NCI-H69 (cell line): ENCODE results near the gene HRAS.
A peak's percentile ranks its signal among the peaks of the same experiment; 100 is the strongest.

ENCODE experiments used
- DNase-seq: peaks from one replicate; lab custom pipeline; 2025; lab: John Stamatoyannopoulos, UW

HRAS gene

DNA sequence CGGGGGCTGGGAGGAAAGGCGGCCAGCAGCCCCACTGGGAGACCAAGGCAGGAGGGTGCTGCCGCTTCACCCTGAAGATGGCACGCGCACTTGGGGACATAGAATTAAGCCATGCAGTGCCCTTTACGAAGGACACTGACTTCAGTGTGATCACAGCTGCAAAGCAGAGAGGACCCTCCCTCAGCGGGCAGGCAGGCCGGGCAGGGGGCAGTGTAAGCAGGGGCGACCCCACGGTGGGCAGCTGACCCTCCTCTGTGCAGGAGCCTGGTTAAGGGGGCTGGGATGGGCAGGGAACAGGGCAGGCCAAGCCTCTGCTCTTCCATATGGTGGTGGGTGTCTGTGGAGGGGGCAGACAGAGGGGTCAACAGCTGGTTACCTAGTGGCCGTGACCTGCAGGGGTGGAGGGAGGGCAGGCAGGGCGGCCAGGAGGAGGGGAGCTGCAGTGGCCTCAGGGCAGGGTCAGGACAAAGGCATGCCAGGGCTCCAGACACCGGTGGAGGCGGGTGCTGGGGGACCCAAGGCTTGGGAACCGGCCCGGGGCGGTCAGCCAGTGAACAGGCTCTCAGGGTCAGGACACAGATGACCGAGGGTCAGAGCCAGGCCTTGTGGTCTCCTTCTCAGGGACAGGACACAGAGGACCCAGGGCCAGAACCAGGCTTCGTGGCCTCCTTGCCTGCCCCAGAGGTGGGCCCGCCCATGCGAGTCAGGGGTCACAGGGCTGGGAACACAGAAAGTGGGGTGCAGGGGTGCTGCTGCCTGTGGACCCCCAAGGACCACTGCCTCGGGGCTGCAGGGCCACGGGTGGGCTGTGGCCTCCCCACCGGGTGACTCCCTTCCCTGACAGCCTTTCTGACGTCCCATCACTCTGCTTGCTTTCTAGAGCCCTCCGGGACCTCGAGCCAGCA lies 18.0 kb upstream of the HRAS start:
- no peak for DNase-seq

DNA sequence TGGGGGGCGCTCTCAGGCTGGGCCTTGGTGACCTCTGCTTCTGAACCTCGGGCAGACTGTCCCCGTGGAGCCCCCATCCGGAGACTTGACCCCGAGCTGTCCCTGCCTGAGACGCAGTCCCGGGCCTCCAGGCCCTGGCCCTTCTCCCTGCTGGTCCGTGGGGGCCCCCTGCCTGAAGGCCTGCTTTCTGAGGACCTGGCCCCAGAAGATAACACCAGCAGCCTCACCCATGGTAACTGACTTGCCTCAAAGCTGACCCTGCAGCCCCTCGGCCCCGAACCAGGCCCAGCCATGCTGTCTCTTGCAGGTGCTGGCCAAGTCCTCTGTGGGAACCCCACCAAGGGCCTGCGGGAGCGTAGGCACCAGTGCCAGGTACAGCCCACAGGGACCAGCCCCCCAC lies 16.2 kb upstream of the HRAS start:
- no peak for DNase-seq

DNA sequence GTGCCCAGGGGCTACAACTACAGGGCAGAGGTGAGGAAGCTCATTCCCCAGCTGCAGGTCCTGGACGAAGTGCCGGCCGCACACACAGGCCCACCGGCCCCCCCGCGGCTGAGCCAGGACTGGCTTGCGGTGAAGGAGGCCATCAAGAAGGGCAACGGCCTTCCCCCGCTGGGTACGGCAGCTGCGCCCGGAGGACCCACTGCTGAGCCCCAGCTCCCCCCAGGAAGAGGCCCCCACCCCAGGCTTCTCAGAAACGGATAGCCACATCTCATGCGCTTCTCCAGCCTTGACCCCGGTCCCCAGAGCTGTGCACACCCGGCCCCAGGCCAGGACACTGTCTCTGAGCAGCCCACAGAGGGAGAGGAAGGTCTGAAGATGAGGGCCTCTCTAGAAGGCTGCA lies 15.8 kb upstream of the HRAS start:
- DNase-seq, result no peak

DNA sequence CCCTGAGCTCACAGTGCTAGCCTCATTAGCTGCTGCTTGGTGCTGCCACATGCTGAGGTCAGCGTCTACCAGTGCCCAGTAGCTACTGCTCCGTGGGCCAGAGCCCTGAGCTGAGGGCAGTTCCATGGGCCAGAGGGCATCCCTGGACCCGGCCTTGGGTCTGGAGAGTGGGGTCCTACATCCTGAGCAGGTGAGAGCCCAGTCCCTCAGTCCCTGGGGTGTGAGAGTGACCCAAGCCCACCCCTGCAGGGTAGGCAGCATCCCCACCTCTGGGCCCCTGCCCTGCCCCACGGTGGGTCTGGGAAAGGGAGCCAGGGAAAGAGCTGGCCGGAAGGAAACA lies 15.3 kb upstream of the HRAS start:
- DNase-seq, result no peak

DNA sequence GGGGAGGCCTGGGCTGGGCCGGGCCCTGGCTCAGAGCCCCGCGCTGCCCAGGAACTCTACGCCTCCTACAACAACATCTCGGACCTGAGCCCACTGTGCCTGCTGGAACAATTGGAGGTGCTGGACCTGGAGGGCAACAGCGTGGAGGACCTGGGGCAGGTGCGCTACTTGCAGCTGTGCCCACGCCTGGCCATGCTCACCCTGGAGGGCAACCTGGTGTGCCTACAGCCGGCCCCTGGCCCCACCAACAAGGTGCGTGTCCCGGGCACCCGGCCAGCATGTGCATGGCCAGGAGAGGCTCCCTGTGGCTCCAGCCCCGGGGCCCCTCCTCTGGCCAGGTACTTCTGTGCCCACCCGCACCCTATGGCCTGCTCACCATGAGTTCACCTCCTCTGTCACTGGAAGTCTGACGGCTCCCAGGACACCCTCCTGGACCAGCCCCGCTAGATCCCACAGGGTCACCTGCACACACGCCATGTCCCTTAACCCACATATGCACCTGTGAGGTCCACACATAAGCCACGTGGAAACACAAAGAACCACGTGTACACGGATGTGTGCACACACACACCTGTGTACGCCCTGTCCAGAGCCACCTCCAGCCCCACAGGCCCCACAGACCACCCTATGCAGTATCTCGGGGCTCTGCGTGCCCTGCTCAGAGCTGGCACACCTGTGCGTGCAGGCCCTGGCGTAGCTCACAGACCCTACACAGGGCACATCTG lies 14.8 kb upstream of the HRAS start:
- no peak for DNase-seq

DNA sequence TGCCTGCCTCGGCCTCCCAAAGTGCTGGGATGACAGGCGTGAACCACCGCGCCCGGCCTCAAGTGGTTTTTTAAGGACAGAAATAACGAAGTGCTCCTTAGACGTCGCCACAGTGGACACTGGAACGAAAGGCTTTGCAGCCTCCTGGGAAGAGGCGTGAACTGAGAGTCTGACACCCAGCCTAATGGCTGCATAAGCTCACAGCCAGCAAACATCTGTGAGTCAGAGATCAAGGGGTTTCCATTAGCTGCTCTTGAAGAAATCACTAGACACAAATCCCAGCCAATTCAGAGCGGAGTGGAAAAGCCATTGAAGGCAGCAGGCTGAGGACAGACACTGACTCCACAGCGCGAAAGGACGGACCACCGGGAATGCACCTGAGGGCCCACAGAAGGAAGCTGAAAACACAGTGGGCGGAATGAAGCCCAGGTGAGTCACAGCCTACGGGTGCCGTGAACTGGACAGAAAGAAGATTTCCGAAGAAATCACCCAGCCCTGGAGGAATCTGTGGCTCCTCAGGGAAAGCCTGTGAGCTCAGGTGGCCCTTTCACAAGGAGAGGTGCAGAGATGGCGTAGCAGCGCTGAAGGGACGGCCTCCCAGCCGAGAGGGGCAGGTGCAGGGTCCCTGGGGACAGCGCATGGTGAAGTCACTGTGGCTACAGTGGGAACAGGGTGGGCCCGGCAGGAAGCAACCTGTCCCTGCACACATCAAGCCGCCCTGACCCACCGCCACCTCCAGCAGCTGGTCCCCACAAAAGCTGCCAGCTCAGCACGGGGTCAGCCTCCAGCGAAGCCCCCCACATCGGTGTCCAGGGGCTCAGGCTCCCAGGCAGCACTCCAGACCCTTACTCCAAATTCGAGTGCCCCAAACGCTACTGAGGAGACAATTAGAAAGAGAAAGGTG lies 13.6 kb upstream of the HRAS start:
- no peak for DNase-seq

DNA sequence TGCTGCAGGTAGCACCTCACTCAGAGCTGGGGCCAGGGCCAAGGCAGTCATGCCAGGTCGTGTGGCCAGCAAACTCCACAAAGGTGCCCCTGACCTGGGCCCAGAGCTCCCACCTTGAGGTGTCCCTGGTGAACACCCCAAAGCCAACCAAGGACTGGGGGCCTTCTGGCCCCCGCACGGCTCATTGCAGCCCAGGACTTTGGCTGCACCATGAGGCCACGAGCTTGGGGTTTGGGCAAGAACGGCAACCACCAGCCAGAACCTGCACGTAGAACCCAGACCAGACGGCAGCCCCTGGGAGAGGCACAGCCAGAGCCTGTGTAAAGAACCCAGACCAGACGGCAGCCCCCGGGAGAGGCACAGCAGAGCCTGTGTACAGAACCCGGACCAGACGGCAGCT lies 9.8 kb upstream of the HRAS start:
- no peak for DNase-seq

DNA sequence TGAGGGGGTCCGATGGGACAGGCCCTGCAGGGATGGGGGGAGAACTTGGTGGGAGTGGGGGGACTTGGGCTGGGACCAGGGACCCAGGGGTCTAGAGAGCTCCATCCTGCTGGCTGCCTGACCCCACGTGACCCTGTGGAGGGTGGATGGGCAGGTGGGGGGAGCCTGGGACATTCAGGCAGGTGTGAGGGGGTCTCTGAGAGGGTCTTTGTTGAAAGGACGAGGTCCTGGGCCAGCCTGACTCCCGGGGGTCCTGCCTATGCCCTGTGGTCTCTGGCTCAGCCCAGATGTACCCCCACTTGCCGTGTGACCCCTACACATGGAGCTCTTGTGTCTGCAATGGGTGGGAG lies 9.4 kb upstream of the HRAS start:
- no peak for DNase-seq

DNA sequence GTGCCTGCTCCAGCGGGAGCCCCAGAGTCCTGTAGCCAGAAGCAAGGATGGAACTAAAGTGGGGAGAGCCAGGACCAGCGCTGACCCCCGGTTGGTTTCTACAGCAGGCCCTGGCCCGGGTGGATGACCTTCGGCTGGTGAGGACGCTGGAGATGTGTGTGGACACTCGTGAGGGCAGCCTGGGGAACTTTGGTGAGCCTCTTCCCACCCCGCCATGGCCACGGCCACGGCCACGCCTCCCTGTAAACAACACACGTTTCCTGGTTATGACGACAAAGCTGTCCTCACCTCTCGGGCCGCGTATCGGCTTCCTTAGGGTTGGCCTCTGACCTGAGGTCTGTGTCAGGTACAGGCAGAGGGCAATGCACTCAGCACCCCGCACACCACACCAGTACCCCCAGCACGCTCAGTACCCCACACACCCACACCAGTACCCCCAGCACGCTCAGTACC lies 6.1 kb upstream of the HRAS start:
- no peak for DNase-seq

DNA sequence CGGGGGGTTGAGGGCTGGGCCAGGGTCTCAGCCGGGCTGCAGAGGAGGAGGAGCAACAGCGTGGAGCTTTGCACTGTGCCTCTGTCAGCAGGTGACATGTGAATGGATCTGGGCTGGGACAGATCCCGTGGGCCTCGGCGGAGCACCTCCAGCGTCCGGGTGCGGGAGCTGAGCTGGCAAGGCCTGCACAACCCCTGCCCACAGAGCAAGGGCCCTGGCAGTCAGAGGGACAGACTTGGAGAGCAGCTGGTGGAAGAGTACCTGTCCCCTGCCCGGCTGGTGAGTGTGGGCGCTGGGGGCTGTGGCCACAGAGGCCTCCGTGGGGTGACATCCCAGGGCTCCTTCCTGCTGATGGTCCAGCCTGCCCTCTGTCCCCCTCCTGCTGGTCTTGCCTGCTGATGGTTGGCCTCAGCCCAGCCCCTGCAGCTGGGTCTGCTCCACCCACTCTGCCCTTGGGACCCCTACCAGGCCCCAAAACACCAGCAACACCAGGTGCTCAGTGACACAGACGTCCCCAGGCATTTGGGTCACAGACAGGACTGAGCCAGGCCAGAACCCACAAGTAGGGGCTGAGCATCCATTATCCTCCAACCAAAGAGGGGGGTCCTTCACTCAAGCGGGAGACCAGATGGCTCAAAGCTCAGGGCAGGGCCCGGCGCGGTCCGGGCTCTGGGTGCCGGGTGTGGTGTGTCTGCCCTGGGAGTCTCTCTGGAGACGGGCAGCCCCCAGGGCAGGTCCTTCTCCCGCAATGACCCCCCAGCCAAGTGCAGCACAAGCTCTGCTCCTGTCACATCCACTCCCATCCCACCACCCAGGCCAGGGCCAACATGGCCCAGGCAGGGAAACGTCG lies 5.4 kb upstream of the HRAS start:
- DNase-seq, result no peak

DNA sequence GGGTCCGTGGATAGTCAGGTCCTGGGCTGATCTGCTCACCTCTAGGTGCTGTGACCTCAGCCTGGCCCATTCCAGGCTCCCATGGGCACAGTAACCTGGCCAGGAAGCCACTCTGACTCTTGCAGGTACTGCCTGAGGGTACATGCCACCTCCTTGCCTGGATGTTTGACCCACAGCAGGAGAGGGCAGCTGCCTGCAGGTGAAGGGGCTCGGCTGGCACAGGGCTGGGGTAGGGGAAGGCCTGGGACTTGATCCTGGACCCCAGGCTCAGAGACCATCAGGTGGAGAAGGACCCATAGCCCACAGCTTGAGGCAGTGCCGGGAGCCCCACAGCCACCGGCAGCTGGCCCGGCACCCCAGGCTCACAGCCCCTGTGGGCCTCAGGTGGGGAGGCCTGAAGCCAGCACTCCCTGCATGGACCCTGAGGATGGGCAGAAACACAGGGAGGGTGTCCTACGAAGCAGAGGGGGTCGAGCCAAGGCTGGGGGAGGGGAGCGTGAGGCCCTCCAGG lies 4.7 kb upstream of the HRAS start:
- no peak for DNase-seq

DNA sequence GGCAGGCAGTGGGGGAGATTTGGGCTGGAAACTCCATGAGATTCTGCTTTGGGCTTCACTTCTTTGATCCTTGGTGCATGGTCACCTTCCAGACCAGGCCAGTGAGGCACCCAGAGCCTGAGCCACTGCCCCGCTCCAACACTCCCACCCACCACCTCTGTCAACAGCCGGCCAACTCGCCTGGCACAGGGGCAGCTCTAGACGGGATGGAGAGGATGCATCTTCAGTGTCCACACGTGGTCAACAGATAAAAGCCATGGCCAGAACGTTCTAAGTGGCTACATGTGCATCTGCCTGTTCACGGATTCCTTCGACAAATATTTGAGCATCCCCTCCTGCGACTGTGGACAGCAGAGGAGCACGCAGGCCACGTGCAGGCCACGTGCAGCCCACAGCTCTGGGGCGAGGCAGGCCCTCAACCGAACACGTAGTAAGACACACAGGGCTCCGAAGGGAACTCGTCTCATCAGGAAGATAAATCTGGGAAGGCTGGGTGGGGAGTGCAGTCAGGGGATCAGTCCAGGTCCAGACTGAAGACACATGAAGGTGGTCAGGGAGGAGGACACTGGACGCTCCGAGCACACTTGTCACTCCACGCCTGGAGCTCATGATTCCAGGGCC lies 3.2 kb upstream of the HRAS start:
- DNase-seq, result no peak

DNA sequence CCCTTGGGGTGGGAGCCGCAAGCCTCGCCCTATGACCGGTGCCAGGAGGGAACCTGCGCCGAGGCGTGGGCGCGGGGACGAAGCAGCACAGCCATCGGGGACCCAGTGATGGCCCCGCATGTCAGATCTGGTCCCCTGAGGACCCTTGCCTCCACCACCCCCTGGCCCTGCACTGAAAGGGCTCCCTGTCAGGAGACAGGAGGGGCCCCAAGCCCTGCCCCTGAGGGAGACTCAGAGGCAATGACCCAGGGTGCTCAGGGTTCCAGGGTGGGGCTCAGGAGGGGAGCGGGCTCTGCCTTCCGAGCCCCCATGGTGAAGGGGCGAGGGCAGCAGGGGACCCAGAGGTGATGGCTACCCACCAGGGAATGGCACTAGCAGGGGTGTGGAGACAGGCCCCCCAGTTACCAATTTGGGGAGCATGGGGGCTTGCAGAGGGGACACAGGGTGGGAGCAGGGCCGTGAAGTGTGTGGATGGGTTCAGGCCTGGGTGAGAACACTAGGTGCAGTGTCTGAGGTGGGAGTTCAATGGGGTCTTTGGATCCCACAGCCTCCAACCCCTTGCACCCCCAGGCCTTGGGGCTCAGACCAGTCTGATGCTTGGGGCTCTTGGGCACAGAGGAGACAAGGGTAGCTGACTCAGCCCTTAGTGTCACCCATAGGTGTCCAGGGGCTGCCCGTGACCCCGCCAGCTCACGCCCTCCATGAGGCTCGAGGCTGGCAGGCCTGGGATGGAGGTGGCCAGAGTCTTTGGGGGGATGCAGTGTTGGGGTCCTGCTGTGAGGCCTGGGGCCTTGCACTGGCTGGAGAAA lies 2.5 kb upstream of the HRAS start:
- no peak for DNase-seq

DNA sequence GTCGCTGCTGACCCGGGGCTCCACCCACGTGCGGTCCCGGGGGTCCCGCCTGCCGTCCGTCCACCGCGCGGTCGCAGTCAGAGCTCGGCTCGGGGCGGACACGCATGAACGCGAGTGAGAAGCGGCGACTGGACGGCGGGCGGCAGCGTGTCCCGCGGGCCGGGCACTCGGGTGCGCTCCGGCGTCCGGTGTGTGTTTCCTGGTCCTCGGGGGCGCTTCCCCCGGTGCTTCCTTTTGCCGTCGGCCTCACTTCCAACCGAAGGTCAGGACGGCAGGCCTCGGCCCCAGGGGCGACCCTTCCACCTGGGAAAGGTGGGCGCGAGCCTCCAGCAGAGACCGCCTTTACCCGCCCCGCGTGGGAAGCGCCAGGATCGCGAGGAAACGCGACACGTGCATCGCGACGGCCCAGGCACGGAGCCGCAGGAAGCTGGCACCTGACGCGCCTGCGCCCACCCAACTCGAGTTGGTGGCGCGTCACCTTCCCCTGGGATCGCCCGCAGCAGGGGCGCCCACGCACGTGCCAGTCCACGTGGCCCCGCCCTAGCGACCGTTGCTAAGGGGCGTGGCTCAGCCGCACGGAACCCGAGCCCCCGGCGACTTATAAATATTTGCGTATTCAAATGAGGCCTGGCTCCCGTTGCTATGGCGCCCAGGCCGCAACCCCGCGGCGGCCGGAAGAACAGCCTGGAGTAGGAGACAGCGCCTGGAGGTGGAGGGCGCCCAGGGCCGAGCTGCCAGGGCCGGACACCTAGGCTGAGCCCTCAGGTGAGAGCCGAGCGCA lies 1.7 kb upstream of the HRAS start, which contains the start of gene LRRC56:
Gene LRRC56 (plus strand): TSS at position 687 of the 781 bp plus-strand sequence. CDS start 3,158 bp downstream, outside the sequence.
- DNase-seq, result peak; percentile 98

DNA sequence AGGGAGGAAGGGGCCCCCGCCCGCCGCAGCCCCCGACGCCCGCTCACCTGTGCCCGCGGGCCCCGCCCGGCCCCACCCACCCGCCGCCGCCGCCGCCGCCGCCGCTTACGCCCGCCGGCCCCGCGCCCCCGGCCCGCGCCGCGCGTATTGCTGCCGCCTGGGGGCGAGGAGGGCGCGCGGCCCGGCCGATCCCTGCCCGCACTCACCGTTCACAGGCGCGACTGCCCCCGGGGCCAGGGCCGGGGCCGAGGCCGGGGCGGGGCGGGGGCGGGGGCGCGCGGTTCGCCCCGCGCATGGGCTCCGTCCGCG lies 212 bp downstream of the HRAS start:
- no peak for DNase-seq

DNA sequence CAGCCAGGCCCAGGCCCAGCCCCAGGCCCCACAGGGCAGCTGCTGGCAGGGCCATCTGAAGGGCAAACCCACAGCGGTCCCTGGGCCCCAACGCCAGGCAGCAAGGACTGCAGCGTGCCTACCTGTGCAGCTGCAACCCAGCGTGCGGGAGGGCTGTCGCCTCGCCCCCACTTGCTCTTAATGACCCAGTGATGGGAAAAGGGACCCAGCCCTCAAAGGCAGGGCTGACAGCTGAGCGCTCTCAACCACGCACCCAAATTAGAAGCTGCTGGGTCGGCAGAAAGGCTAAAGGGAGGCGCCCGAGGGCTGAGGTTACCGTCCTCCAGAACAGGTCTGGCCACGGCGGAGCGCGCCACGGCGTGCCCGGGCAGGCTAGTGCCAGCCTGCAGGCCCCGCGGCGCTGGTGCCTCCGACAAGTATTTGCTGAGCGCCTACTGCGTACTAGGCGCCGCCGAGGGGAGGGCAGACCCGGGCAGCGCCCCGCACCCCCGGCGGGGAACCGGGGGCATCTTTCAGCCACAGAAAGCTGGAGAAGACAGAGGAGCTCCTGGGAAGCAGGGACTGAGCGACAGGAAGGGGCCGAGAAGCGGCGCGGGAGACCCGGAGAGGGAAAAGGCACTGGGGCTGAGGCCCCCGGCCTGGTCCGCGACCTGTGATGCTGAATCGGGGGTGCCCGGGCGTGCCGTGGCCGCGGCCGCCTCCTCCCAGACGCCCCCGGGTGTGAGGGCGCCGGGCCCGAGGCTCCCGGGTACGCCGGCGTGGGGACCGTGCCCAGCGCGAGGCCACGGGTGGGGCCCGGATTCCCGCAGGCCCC lies 773 bp downstream of the HRAS start:
- DNase-seq, result peak; percentile 73

DNA sequence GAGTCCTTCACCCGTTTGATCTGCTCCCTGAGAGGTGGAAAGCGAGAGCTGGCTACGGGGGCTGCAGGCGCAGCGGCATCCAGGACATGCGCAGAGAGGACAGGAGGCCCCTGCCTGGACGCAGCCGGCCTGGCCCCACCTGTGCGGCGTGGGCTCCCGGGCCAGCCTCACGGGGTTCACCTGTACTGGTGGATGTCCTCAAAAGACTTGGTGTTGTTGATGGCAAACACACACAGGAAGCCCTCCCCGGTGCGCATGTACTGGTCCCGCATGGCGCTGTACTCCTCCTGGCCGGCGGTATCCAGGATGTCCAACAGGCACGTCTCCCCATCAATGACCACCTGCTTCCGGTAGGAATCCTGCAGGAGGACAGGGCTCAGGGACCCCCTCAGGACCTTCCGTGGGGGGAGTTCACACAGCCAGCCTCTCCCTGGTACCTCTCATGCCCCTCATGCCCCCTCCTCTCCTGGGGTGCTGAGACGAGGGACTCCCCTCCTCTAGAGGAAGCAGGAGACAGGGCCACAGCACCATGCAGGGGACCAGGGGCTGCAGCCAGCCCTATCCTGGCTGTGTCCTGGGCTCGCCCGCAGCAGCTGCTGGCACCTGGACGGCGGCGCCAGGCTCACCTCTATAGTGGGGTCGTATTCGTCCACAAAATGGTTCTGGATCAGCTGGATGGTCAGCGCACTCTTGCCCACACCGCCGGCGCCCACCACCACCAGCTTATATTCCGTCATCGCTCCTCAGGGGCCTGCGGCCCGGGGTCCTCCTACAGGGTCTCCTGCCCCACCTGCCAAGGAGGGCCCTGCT lies 1.6 kb downstream of the HRAS start:
- no peak for DNase-seq
